ENCODE data around the gene PPP1R12C.
A peak's percentile ranks its signal among the peaks of the same experiment; 100 is the strongest.

The PPP1R12C gene

GRCh38 chr19:55146705-55147273 is 29.4 kb upstream of the PPP1R12C start:
- DNase-seq (ENCODE audit: low read depth in 1 of 2, low spot score in 1 of 2) = no peak

GRCh38 chr19:55146078-55146704 is 28.8 kb upstream of the PPP1R12C start:
- DNase-seq (ENCODE audit: low read depth in 1 of 2, low spot score in 1 of 2) = no peak

- DNase-seq (ENCODE audit: low read depth in 1 of 2, low spot score in 1 of 2) = no peak
Observed at GRCh38 chr19:55145232-55145631, 27.8 kb upstream of the PPP1R12C start.

DNA sequence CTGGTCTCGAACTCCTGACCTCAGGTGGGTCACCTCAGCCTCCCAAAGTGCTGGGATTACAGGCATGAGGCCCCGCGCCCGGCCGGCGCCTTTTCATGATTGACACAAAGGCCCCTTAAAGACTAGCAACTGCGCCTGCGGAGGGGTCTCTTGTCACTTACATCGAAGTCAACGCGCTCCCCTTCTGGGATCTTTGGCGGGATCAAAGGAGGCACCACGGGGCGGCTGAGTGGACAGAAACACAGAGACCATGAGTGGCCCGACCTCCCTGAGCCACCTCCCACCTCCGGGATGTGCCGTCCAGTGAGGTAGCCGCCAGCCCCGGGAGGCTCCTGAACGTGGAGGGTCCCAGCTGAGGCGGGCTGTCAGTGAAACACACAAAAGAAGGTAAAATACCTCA is 24.3 kb upstream of the PPP1R12C start:
- no peak for DNase-seq (ENCODE audit: low read depth in 1 of 2, low spot score in 1 of 2)

- no peak for DNase-seq (ENCODE audit: low read depth in 1 of 2, low spot score in 1 of 2)
Observed at GRCh38 chr19:55137915-55138314, 20.5 kb upstream of the PPP1R12C start.

GRCh38 chr19:55136399-55137102 is 19.1 kb upstream of the PPP1R12C start:
- DNase-seq (ENCODE audit: low read depth in 1 of 2, low spot score in 1 of 2) = no peak

DNA sequence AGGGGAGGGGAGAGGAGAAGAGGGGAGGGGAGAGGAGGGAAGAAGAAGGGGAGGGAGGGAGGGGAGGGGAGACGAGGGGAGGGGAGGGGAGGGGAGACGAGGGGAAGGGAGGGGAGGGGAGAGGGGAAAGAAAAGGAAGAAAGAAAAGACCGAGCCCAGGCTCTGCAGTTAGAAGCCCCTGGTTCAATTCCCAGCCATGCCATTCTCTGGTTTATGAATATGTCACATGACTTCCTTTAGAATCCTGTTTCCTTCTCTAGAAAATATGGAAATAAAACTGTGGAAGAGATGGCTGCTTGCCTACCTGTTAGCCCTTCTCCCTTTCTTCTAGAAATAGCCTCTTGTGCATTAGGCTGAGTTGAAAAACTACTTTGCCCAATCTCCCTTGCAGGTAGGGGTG is 17.3 kb upstream of the PPP1R12C start:
- no peak for DNase-seq (ENCODE audit: low read depth in 1 of 2, low spot score in 1 of 2)

GRCh38 chr19:55133639-55134444 is 16.4 kb upstream of the PPP1R12C start:
- DNase-seq (ENCODE audit: low read depth in 1 of 2, low spot score in 1 of 2) = no peak

DNA sequence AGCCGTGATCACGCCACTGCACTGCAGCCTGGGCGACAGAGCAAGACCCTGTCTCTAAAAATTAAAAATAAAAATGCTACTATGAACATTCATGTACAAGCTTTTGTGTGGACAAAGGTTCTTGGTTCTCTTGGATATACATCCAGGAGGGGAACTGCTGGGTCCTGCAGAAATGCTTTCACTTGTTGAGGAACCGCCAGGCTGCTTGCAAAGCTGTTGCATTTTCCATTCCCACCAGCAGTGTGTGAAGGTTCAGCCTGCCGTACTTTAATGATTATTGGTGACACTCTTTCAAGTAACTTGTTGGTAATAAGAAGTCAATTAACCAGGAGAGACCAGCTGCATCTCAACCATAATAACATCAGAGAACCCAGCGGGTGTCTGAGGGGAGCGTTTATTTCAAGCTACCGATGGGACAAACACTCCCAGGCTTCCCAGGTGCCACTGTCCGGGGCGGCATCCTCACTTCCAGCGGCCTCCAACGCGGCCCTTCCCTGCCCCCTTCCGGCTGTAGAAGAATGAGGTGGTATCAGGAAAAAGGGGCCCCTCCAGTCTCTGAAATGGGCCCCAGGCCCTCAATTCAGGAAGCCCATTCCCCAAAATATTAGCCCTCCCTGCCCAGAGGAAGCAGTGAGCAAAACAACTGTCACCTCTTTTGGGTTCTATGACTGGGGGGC is 15.2 kb upstream of the PPP1R12C start:
- no peak for DNase-seq (ENCODE audit: low read depth in 1 of 2, low spot score in 1 of 2)

- no peak for DNase-seq (ENCODE audit: low read depth in 1 of 2, low spot score in 1 of 2)
Observed at GRCh38 chr19:55131421-55131820, 14.0 kb upstream of the PPP1R12C start.

DNA sequence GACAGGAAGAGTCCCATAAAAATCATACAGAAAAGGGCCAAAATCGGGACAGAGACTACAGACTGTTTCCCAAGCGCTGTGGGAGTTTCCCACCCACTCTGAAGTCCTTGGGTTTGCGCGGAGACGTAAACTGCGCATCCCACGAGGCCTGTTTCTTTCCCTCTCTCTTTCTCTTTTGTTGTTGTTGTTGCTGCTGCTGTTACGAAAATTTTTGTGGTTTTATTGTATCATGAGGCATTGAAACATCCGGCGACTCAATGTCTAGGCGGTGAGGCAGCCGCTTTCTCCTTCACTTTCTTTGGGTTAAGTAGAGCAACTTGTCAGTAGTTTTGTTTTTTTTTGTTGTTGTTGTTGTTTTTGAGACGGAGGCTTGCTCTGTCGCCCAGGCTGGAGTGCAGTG is 1.6 kb upstream of the PPP1R12C start:
- DNase-seq (ENCODE audit: low read depth in 1 of 2, low spot score in 1 of 2) = no peak

DNA sequence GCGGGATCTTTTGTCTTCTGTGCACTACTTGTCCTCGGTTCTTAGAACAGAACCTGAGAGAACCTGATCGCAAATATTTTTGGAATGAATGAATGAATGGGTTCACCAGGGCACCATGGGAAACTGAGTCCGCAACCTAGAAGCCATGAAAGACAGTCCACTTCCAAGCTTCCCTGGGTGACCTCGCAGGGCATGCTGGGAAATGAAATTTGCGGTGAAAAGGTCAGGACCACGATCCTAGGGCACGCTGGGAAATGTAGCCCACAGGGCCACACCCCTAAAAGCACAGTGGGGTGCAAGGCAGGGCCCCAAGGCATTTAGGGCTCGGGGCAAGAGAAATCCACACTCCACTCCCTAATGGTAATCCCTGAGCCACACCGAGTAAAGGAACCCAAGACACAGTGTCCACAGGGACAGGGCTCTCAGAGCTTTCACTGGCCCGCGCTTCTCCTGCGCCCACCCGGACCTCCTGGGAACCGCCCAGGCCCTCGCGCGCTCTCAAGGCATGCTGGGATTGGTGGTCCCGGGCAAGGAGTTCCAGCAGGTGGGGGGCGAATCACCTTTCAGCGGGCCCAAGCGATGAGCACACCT is 1.1 kb upstream of the PPP1R12C start:
- no peak for DNase-seq (ENCODE audit: low read depth in 1 of 2, low spot score in 1 of 2)

- DNase-seq (ENCODE audit: low read depth in 1 of 2, low spot score in 1 of 2) = peak; percentile 94 to 95
Observed at GRCh38 chr19:55117663-55118391, 390 bp upstream of the PPP1R12C start.

- DNase-seq (ENCODE audit: low read depth in 1 of 2, low spot score in 1 of 2) = peak in 1 of 2 donors; percentile 20
Observed at GRCh38 chr19:55116232-55116858, 1.1 kb downstream of the PPP1R12C start.

DNA sequence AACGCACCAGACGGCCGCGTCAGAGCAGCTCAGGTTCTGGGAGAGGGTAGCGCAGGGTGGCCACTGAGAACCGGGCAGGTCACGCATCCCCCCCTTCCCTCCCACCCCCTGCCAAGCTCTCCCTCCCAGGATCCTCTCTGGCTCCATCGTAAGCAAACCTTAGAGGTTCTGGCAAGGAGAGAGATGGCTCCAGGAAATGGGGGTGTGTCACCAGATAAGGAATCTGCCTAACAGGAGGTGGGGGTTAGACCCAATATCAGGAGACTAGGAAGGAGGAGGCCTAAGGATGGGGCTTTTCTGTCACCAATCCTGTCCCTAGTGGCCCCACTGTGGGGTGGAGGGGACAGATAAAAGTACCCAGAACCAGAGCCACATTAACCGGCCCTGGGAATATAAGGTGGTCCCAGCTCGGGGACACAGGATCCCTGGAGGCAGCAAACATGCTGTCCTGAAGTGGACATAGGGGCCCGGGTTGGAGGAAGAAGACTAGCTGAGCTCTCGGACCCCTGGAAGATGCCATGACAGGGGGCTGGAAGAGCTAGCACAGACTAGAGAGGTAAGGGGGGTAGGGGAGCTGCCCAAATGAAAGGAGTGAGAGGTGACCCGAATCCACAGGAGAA is 1.9 kb downstream of the PPP1R12C start:
- peak in 1 of 2 donors; percentile 85 for DNase-seq (ENCODE audit: low read depth in 1 of 2, low spot score in 1 of 2)

GRCh38 chr19:55114566-55115145 is 2.8 kb downstream of the PPP1R12C start:
- no peak for DNase-seq (ENCODE audit: low read depth in 1 of 2, low spot score in 1 of 2)

DNA sequence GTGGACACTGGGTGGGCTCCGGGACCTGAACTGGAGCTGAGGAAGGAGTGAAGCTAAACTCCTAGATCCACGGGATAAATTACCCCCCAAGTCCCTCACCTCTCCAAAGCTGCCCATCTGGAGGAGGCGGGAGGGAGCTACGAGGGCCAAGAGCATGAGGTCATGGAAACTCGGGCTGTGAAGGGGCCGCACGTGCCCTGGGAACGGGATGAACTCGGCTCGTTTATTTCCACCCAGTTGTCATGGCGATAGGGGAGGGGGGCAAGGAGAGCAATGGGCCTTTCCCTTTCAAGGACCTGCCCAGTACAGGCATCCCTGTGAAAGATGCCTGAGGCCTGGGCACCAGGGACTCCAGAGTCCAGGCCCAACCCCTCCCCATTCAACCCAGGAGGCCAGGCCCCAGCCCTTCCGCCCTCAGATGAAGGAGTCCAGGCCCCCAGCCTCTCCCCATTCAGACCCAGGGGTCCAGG is 3.8 kb downstream of the PPP1R12C start:
- DNase-seq (ENCODE audit: low read depth in 1 of 2, low spot score in 1 of 2) = no peak

DNA sequence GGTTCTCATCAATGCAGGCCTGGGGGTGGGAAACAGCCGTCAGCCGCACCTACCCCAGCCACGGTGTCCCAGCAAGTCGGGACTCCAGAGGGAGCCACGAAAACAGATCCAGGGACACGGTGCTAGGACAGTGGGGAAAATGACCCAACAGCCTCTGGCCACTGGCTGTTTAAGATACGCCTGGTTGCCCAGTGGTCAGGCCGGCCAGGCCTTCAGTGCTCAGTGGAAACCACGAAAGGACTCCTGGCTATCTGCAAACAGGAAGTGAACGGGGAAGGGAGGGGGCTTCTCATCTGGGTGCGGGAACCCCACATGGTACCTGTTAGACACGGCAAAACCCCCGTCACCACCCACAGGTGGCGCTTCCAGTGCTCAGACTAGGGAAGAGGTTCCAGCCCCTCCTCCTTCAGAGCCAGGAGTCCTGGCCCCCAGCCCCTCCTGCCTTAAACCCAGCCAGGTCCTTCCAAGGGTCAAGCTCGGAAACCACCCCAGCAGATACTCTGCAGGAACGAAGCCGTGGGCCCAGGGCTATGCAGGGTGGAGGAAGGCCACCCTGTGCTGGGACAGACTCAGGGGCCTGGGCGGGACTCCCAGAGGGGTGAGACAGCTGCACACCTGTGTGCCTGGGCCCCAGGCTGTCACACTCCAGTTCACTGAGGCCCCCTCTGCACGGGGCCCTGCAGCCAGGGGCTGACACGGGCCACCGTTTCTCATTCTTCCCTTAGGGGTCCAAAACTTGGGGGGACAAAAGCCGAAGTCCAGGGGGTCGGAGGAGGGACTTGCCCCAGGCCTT is 4.5 kb downstream of the PPP1R12C start:
- no peak for DNase-seq (ENCODE audit: low read depth in 1 of 2, low spot score in 1 of 2)

All from stimulated activated CD4-positive, alpha-beta T cell treated with anti-CD3 and anti-CD28 coated beads, Interleukin-15, amount 100 ng/mL, for 1 hour (primary cell).